ENCODE measurements around the gene CYS1. TPM values are rescaled to one million over a fixed set of nuclear protein-coding genes. Genes with fewer than 3 reads are reported as not detected.

CYS1 gene
- polyA plus RNA-seq, 3 donors: not detected

DNA sequence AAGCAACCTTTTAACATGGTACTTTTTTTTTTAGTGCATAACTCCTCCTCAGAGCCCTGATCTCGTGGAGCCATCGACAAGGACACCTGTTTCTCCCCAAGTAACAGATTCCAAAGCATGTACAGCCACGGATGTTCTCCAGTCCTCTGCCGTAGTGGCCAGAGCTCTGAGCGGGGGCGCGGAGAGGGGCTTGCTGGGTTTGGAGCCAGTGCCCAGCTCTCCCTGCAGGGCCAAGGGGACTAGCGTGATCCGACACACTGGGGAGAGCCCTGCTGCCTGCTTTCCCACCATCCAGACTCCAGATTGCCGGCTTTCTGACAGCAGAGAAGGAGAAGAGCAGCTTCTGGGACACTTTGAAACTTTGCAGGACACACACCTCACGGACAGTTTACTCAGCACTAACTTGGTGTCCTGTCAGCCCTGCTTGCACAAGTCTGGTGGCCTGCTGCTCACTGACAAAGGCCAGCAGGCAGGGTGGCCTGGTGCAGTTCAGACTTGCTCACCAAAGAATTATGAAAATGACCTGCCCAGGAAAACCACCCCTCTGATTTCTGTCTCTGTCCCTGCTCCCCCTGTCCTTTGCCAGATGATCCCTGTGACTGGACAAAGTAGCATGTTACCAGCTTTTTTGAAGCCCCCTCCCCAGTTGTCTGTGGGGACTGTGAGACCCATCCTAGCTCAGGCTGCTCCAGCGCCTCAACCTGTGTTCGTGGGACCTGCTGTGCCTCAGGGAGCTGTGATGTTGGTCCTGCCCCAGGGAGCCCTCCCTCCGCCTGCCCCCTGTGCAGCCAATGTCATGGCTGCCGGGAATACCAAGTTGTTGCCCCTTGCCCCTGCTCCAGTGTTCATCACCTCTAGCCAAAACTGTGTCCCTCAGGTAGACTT is 32.4 kb downstream of the CYS1 start:
- Histone ChIP-seq H3K9ac (ENCODE audit: insufficient read depth, low read length, poor library complexity, severe bottlenecking) (no peak overlapping the region), H3K27me3 (ENCODE audit: control insufficient read depth in 2 of 2, insufficient read depth in 2 of 2, low read length in 2 of 2) (no peaks in the 10 kb centered on the region), H3K27ac (ENCODE audit: low read depth in 1 of 2, low read length in 2 of 2) (no peak overlapping the region), H4K20me1 (ENCODE audit: insufficient read depth, low read length) (peaks cover 88% of the 10 kb centered on the region), H2AFZ (ENCODE audit: insufficient read depth, low read depth, low read length, poor library complexity, severe bottlenecking) (no peak overlapping the region), H3K4me2 (replicated peaks; ENCODE audit: extremely low read depth, low read length, poor library complexity, severe bottlenecking) (no peak overlapping the region), H3K4me1 (ENCODE audit: control insufficient read depth in 1 of 2, insufficient read depth in 2 of 2, low read length in 2 of 2) (peaks cover 7 to 22% of the 10 kb centered on the region in 2 donors), H3K4me3 (replicated peaks in 1 of 3; ENCODE audit: low read depth in 2 of 3, low read length in 3 of 3) (no peak overlapping the region), H3K79me2 (ENCODE audit: insufficient read depth, low read length) (peaks cover 21% of the 10 kb centered on the region), H3K36me3 (replicated peaks in 1 of 2; ENCODE audit: control insufficient read depth in 1 of 2, insufficient read depth in 2 of 2, low read length in 2 of 2) (peaks cover 52 to 64% of the 10 kb centered on the region in 2 donors), H3K9me3 (replicated peaks in 1 of 2; ENCODE audit: control insufficient read depth in 1 of 2, insufficient read depth in 1 of 2, low read length in 2 of 2) (no peaks in the 10 kb centered on the region)
- Mint-ChIP-seq H3K4me1 (peaks cover 26% of the 10 kb centered on the region), H3K27me3 (ENCODE audit: low read depth in 3 of 3) (peaks cover 0 to 1% (median 0%) of the 10 kb centered on the region in 3 donors), H3K9me3 (peaks cover 0 to 2% (median 0%) of the 10 kb centered on the region in 7 donors), H3K27ac (peak overlapping the region in 5 of 7 donors; percentile 10 to 76 (median 50)), H3K36me3 (peaks cover 61 to 79% of the 10 kb centered on the region in 2 donors), H3K4me3 (no peak overlapping the region)
- intact Hi-C loops (cut with micrococcal nuclease): loop anchor here (2.0 to 10.0 kb wide), 4 partner anchors 63 to 493 kb away; partner anchors contain the start of gene ADAM17 (in 1 of the 2)
- no peak for TF ChIP-seq CTCF (IDR thresholded peaks at IDR 0.05)
- DNase-seq: no peak
- 100% methylated on average over 13 of the region's 15 CpGs for WGBS (ENCODE audit: insufficient coverage)

GRCh38 chr2:10046931-10047330 is 33.3 kb downstream of the CYS1 start:
- Histone ChIP-seq H4K20me1 (ENCODE audit: insufficient read depth, low read length) (peaks cover 79% of the 10 kb centered on the region), H3K4me3 (replicated peaks in 1 of 3; ENCODE audit: low read depth in 2 of 3, low read length in 3 of 3) (no peak overlapping the region), H3K79me2 (ENCODE audit: insufficient read depth, low read length) (peaks cover 21% of the 10 kb centered on the region), H2AFZ (ENCODE audit: insufficient read depth, low read depth, low read length, poor library complexity, severe bottlenecking) (no peak overlapping the region), H3K36me3 (replicated peaks in 1 of 2; ENCODE audit: control insufficient read depth in 1 of 2, insufficient read depth in 2 of 2, low read length in 2 of 2) (peaks cover 43 to 55% of the 10 kb centered on the region in 2 donors), H3K27me3 (ENCODE audit: control insufficient read depth in 2 of 2, insufficient read depth in 2 of 2, low read length in 2 of 2) (no peaks in the 10 kb centered on the region), H3K4me2 (replicated peaks; ENCODE audit: extremely low read depth, low read length, poor library complexity, severe bottlenecking) (no peak overlapping the region), H3K9ac (ENCODE audit: insufficient read depth, low read length, poor library complexity, severe bottlenecking) (no peak overlapping the region), H3K4me1 (ENCODE audit: control insufficient read depth in 1 of 2, insufficient read depth in 2 of 2, low read length in 2 of 2) (peaks cover 14 to 31% of the 10 kb centered on the region in 2 donors), H3K27ac (ENCODE audit: low read depth in 1 of 2, low read length in 2 of 2) (no peak overlapping the region), H3K9me3 (replicated peaks in 1 of 2; ENCODE audit: control insufficient read depth in 1 of 2, insufficient read depth in 1 of 2, low read length in 2 of 2) (no peaks in the 10 kb centered on the region)
- intact Hi-C loops (cut with micrococcal nuclease): loop anchor here (5.0 to 10.0 kb wide), 3 partner anchors 232 to 492 kb away; partner anchors contain the start of gene ADAM17 (in 1 of the 2)
- Mint-ChIP-seq H3K27ac (peak overlapping the region in 2 of 7 donors; percentile 10 to 74), H3K27me3 (ENCODE audit: low read depth in 3 of 3) (peaks cover 0 to 10% (median under 1%) of the 10 kb centered on the region in 3 donors), H3K4me1 (peaks cover 35% of the 10 kb centered on the region), H3K36me3 (peaks cover 52 to 70% of the 10 kb centered on the region in 2 donors), H3K9me3 (peaks cover 0 to 2% (median 0%) of the 10 kb centered on the region in 7 donors), H3K4me3 (no peak overlapping the region)
- DNase-seq: no peak
- 95% methylated on average over 7 of the region's 7 CpGs for WGBS (ENCODE audit: insufficient coverage)
- no peak for TF ChIP-seq CTCF (IDR thresholded peaks at IDR 0.05)

Data from CD14-positive monocyte (primary cell).